Measurements from ENCODE around the gene PRKAR2B. TPM values are rescaled to one million over a fixed set of nuclear protein-coding genes. Genes with fewer than 3 reads are reported as not detected.
"Not testable (repeated sequence)": the region's sequence is repeated elsewhere in the genome, so short reads cannot be mapped to it uniquely, and the experiment has no call there.

Gene PRKAR2B
- total RNA-seq, 1 donor: 2.7 TPM

DNA sequence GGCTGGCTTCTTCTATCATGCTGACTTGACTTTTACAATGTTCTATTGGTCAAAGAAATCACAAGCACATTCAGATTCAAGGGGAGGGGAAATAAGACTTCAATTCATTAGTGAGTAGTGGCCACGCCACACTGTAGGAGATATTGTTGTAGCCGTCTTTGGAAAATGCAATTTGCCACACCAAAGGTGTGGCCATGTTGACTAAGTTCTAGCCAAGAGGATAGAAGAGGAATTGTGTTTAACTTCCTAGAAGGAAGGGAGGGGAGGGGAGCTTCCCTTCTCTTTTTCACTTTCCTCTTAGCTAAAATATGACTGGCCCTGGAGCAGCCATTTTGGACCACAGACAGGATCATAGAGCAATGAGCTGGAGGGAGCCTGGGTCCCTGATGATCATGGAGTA is 3.4 kb upstream of the PRKAR2B start:
- no peak for DNase-seq (ENCODE audit: low read depth)
- no peak overlapping the region for H3K4me3 ChIP-seq (ENCODE audit: low read depth, low read length)
- TF ChIP-seq, protein P1, sequence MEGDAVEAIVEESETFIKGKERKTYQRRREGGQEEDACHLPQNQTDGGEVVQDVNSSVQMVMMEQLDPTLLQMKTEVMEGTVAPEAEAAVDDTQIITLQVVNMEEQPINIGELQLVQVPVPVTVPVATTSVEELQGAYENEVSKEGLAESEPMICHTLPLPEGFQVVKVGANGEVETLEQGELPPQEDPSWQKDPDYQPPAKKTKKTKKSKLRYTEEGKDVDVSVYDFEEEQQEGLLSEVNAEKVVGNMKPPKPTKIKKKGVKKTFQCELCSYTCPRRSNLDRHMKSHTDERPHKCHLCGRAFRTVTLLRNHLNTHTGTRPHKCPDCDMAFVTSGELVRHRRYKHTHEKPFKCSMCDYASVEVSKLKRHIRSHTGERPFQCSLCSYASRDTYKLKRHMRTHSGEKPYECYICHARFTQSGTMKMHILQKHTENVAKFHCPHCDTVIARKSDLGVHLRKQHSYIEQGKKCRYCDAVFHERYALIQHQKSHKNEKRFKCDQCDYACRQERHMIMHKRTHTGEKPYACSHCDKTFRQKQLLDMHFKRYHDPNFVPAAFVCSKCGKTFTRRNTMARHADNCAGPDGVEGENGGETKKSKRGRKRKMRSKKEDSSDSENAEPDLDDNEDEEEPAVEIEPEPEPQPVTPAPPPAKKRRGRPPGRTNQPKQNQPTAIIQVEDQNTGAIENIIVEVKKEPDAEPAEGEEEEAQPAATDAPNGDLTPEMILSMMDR (IDR thresholded peaks at IDR 0.05; ENCODE audit: insufficient read depth, low read length): no peak

DNA sequence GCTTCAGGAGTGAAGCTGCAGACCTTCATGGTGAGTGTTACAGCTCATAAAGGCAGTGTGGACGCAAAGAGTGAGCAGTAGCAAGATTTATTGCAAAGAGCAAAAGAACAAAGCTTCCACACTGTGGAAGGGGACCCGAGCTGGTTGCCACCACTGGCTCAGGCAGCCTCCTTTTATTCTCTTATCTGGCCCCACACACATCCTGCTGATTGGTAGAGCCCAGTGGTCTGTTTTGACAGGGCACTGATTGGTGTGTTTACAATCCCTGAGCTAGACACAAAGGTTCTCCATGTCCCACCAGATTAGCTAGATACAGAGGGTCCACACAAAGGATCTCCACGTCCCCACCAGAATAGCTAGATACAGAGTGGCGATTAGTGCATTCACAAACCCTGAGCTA is 2.7 kb upstream of the PRKAR2B start:
- not testable (repeated sequence) for H3K4me3 ChIP-seq (ENCODE audit: low read depth, low read length); DNase-seq (ENCODE audit: low read depth)

DNA sequence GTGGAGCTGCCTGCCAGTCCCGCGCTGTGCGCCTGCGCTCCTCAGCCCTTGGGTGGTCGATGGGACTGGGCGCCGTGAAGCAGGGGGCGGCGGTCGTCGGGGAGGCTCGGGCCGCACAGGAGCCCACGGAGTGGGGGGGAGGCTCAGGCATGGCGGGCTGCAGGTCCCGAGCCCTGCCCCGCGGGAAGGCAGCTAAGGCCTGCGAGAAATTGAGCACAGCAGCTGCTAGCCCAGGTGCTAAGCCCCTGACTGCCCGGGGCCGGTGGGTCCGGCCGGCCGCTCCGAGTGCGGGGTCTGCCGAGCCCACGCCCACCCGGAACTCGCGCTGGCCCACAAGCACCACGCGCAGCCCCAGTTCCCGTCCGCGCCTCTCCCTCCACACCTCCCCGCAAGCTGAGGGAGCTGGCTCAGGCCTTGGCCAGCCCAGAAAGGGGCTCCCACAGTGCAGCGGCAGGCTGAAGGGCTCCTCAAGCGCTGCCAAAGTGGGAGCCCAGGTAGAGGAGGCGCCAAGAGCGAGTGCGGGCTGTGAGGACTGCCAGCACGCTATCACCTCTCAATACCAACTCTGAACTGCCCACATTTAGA is 2.1 kb upstream of the PRKAR2B start:
- DNase-seq (ENCODE audit: low read depth); H3K4me3 ChIP-seq (ENCODE audit: low read depth, low read length): not testable (repeated sequence)

DNA sequence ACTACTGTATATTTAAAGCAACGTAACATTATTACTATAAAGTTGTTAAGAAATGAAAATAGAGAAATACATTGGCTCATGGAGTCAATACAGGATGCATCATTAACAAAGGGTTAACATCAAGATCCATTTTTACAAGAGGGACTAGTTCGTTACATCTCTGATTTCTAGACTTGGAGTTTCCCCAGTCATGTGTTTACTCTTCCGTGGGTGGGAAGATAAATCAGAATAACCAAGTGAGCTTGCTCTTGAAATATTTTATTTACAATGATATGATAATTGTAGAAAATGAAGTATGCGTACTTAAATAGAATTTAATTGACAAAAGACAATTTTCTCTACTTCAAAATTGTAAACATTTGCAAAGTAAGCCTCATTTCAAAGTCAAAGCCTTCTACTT is 1.0 kb upstream of the PRKAR2B start:
- TF ChIP-seq, protein P1 (IDR thresholded peaks at IDR 0.05; ENCODE audit: insufficient read depth, low read length): no peak
- no peak for DNase-seq (ENCODE audit: low read depth)
- H3K4me3 ChIP-seq (ENCODE audit: low read depth, low read length): no peak overlapping the region

DNA sequence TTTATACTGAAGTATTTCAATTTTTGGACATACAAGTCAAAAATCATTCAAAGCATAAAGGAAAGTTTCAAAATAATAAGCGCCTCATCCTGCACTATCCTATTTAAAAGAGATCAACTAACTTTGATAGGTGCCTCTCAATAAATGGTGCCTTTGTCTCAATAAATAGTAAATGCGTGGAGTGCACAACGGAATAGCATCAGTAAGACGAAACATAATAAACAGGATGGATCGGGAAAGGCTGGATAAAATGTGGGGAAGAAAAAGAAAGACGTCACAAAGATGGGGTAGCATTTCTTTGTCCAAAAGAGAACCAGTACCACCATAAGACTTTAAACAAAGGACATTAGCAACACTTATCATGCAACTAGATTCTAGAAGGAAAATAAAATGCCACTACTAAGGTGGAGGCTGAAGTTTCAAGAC is 571 bp upstream of the PRKAR2B start:
- TF ChIP-seq, protein P1 (IDR thresholded peaks at IDR 0.05; ENCODE audit: insufficient read depth, low read length): no peak
- peak overlapping the region; percentile 68 for H3K4me3 ChIP-seq (ENCODE audit: low read depth, low read length)
- peak; percentile 8 for DNase-seq (ENCODE audit: low read depth)

DNA sequence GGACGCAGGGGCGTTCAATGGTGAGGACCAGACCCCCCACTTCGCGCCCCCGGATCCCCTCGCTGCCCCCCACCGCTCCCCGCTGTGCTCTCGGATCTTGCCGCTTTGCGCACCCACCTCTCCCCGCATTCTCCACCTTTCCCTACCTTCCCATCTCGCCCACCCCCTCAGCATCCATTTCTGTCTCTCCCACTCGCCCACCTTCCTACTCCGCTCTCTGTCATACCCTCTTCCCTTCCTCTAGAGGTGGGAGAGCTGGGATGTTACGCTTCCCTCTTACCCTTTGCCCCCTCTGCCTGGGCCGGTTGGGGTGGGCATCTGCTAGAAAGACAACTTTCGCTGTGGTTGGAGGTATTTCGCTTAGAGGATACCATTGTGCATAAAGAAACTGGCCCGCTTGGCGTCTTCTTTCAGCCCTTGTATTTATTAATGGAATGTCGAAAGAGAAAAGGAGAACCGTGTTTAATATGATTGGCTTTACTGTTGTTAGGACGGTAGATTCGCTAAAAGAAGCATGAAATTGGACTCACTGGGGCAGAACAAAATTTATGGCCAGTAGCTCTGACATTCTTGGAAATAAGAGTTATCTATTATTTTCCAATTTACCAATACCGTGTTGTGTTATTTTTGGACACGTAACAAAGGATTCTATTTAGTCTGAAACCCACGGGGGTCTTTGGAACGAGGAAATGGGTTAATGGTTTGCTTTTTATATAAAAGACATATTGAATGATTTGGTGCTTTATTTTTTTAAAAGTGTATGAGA is 873 bp downstream of the PRKAR2B start:
- peak overlapping the region; percentile 68 for H3K4me3 ChIP-seq (ENCODE audit: low read depth, low read length)
- TF ChIP-seq, protein P1 (IDR thresholded peaks at IDR 0.05; ENCODE audit: insufficient read depth, low read length): no peak
- no peak for DNase-seq (ENCODE audit: low read depth)

DNA sequence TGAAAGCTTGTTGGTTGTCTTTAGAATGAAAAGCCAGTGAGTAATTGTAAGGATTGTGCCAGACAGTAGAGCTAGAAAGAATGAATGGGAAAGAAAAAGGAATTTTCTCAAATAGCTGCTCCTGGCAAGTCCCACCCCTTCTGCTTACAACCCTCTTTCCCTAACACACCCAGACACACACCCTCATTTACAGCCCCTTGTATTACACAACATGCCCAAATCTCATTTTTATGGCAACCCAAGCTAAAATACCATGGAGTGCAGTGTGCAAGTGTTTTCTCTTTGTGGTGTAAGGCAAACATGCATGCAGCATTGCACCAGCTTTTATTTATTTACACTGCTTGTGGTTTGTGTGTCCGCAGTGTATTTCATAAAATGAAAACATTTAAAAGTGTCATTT is 1.5 kb downstream of the PRKAR2B start:
- DNase-seq (ENCODE audit: low read depth): peak; percentile 32
- H3K4me3 ChIP-seq (ENCODE audit: low read depth, low read length): no peak overlapping the region
- TF ChIP-seq, protein P1 (IDR thresholded peaks at IDR 0.05; ENCODE audit: insufficient read depth, low read length): no peak

Data from fibroblast of the aortic adventitia (primary cell).